DOHH2 (cell line): ENCODE measurements around the gene PRR15L.
A peak's percentile ranks its signal among the peaks of the same experiment; 100 is the strongest.

Source experiments
- H3F3A ChIP-seq: fragments of 200-600 bp; sonication (generic), shearing (Covaris generic); 2 replicates; pipeline ENCODE4 v1.6.0; 2016; ENCODE audit warnings: antibody characterized with exemption, mild to moderate bottlenecking; ENCODE audit not compliant: control insufficient read depth, insufficient read depth
- H3K27ac ChIP-seq: fragments of 200-600 bp; sonication (generic); 2 replicates; pipeline ENCODE4 v1.5.1; 2014; ENCODE audit warnings: low read depth, mild to moderate bottlenecking, low read length, moderate library complexity
- H3K27me3 ChIP-seq: fragments of 200-600 bp; sonication (generic); 2 replicates; pipeline ENCODE4 v1.6.1; 2014; ENCODE audit warnings: mild to moderate bottlenecking, low read length, mixed read lengths; ENCODE audit not compliant: control insufficient read depth
- H3K36me3 ChIP-seq: fragments of 200-600 bp; sonication (generic); 2 replicates; pipeline ENCODE4 v1.6.1; 2014; ENCODE audit warnings: mild to moderate bottlenecking, low read length, moderate library complexity, mixed read lengths; ENCODE audit not compliant: control insufficient read depth
- H3K4me1 ChIP-seq: fragments of 200-600 bp; sonication (generic); 2 replicates; pipeline ENCODE4 v1.6.1; 2014; ENCODE audit warnings: mild to moderate bottlenecking, low read length, mixed read lengths; ENCODE audit not compliant: control insufficient read depth
- H3K4me2 ChIP-seq: fragments of 200-600 bp; sonication (generic); 2 replicates; pipeline ENCODE4 v1.6.0; 2014; ENCODE audit warnings: mild to moderate bottlenecking, low read length, moderate library complexity
- H3K4me3 ChIP-seq: fragments of 200-600 bp; sonication (generic); 2 replicates; pipeline ENCODE4 v1.5.1; 2014; ENCODE audit warnings: mild to moderate bottlenecking, low read length, mixed read lengths
- H3K79me2 ChIP-seq: fragments of 200-600 bp; sonication (generic); 2 replicates; pipeline ENCODE4 v1.6.1; 2014; ENCODE audit warnings: mild to moderate bottlenecking, low read length, mixed read lengths; ENCODE audit not compliant: control insufficient read depth
- H3K9me2 ChIP-seq: fragments of 200-600 bp; sonication (generic); replicated peaks from 2 replicates; pipeline ENCODE4 v1.6.1; 2014; ENCODE audit warnings: mild to moderate bottlenecking, low read length, mixed read lengths; ENCODE audit not compliant: control insufficient read depth
- H3K9me3 ChIP-seq: fragments of 200-600 bp; sonication (generic); 2 replicates; pipeline ENCODE4 v1.6.1; 2014; ENCODE audit warnings: antibody characterized with exemption, low read length, mixed read lengths; ENCODE audit not compliant: control insufficient read depth, insufficient read depth
- H4K20me1 ChIP-seq: fragments of 200-600 bp; sonication (generic); 2 replicates; pipeline ENCODE4 v1.6.0; 2014; ENCODE audit warnings: low read depth, mild to moderate bottlenecking, antibody characterized with exemption, low read length, moderate library complexity; ENCODE audit not compliant: control insufficient read depth, insufficient read depth
- CTCF ChIP-seq: fragments of 200-600 bp; sonication (generic); IDR thresholded peaks from one replicate; pipeline ENCODE4 v1.5.1; 2014; ENCODE audit warnings: antibody characterized with exemption, mild to moderate bottlenecking, low read depth, low read length; ENCODE audit not compliant: poor library complexity, severe bottlenecking
- EZH2phosphoT487 ChIP-seq: fragments of 200-600 bp; sonication (generic); IDR thresholded peaks from 2 replicates; pipeline ENCODE4 v1.6.1; 2017; ENCODE audit warnings: borderline replicate concordance, mild to moderate bottlenecking, antibody characterized with exemption, low read length, moderate library complexity, mixed read lengths

PRR15L gene

GRCh38 chr17:47942096-47942510 is 15.6 kb downstream of the PRR15L start:
- H3K9me2 ChIP-seq, result no peaks in the 10 kb centered on the region
- H3K36me3 ChIP-seq, result peaks cover 31% of the 10 kb centered on the region
- H3K27me3 ChIP-seq, result no peaks in the 10 kb centered on the region
- H3K27ac ChIP-seq, result peak overlapping the region; percentile 45; the same call in 1 of the 2 replicates
- TF ChIP-seq EZH2phosphoT487 (no peak), CTCF (no peak)
- H3F3A ChIP-seq, result no peaks in the 10 kb centered on the region
- H3K4me3 ChIP-seq, result peak overlapping the region; percentile 88
- peaks cover 51% of the 10 kb centered on the region for H3K4me1 ChIP-seq
- H3K4me2 ChIP-seq, result peak overlapping the region; percentile 98
- H3K9me3 ChIP-seq, result no peaks in the 10 kb centered on the region
- no peaks in the 10 kb centered on the region for H4K20me1 ChIP-seq
- peaks cover 23% of the 10 kb centered on the region for H3K79me2 ChIP-seq

GRCh38 chr17:47941246-47942095 is 16.2 kb downstream of the PRR15L start, which contains the start of gene PNPO:
TSS of gene PNPO (plus strand) at chr17:47941571. CDS start at chr17:47941676, 105 bp downstream.
- Histone ChIP-seq H3K4me1 (peaks cover 51% of the 10 kb centered on the region), H3K4me3 (peak within 1 kb of the TSS; percentile 88), H3K27me3 (no peaks in the 10 kb centered on the region), H4K20me1 (no peaks in the 10 kb centered on the region), H3F3A (no peaks in the 10 kb centered on the region), H3K36me3 (peaks cover 25% of the 10 kb centered on the region), H3K27ac (peak within 1 kb of the TSS; percentile 45), H3K9me2 (no peaks in the 10 kb centered on the region), H3K79me2 (peaks cover 23% of the 10 kb centered on the region), H3K9me3 (no peaks in the 10 kb centered on the region), H3K4me2 (peak within 1 kb of the TSS; percentile 98)
- TF ChIP-seq EZH2phosphoT487 (no peak), CTCF (peak; percentile 17)

DNA sequence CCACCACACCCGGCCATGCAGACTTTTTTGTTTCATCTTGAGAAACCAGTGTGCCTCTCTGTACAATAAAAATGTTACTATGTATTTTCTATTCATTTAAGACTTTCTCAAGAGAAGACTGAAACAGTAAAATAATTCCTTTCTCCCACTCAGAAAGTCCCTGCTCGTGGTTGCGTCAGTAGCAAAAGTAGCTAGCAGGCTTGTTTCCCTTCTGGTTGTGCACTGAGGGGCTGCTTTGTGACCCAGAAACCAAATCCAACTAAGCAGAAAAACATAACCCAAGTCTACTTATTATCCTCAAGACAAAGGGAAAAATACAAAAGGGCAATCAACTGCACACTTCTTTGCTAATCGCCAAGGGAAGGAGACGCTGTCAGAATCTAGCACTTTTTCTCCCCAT is 19.7 kb downstream of the PRR15L start:
- H3K4me1 ChIP-seq, result peaks cover 33% of the 10 kb centered on the region
- no peaks in the 10 kb centered on the region for H3K36me3 ChIP-seq
- H4K20me1 ChIP-seq, result no peaks in the 10 kb centered on the region
- peaks cover 14% of the 10 kb centered on the region for H3K79me2 ChIP-seq
- TF ChIP-seq CTCF (no peak), EZH2phosphoT487 (no peak)
- no peaks in the 10 kb centered on the region for H3F3A ChIP-seq
- H3K4me3 ChIP-seq, result no peak overlapping the region
- H3K9me3 ChIP-seq, result no peaks in the 10 kb centered on the region
- H3K27me3 ChIP-seq, result no peaks in the 10 kb centered on the region
- no peaks in the 10 kb centered on the region for H3K9me2 ChIP-seq
- H3K4me2 ChIP-seq, result peak overlapping the region; percentile 40; the same call in 1 of the 2 replicates
- H3K27ac ChIP-seq, result no peak overlapping the region
